GM12864 (cell line): Measurements from ENCODE around the gene CCSER1.

ENCODE experiments used
- DNase-seq: peaks from one replicate; pipeline ENCODE4 v3.0.0-alpha.2; 2011; ENCODE audit warnings: low read depth
- H3K4me3 ChIP-seq: 2 replicates; pipeline ENCODE4 v1.5.1; 2011; ENCODE audit warnings: mild to moderate bottlenecking, low read depth, low read length, control low read depth
- TF ChIP-seq, protein P1 (sequence below): IDR thresholded peaks from 2 replicates; pipeline ENCODE4 v1.5.1; 2011; ENCODE audit warnings: low read depth, mild to moderate bottlenecking, moderate library complexity, low read length, control low read depth, inconsistent platforms; ENCODE audit errors: missing control alignments

CCSER1 gene

GRCh38 chr4:91630764-91631163 is 1503.6 kb downstream of the CCSER1 start:
- no peak overlapping the region for H3K4me3 ChIP-seq
- DNase-seq, result no peak
- TF ChIP-seq, protein P1, sequence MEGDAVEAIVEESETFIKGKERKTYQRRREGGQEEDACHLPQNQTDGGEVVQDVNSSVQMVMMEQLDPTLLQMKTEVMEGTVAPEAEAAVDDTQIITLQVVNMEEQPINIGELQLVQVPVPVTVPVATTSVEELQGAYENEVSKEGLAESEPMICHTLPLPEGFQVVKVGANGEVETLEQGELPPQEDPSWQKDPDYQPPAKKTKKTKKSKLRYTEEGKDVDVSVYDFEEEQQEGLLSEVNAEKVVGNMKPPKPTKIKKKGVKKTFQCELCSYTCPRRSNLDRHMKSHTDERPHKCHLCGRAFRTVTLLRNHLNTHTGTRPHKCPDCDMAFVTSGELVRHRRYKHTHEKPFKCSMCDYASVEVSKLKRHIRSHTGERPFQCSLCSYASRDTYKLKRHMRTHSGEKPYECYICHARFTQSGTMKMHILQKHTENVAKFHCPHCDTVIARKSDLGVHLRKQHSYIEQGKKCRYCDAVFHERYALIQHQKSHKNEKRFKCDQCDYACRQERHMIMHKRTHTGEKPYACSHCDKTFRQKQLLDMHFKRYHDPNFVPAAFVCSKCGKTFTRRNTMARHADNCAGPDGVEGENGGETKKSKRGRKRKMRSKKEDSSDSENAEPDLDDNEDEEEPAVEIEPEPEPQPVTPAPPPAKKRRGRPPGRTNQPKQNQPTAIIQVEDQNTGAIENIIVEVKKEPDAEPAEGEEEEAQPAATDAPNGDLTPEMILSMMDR, result no peak

GRCh38 chr4:91631335-91631734 is 1504.1 kb downstream of the CCSER1 start:
- TF ChIP-seq, protein P1, result no peak
- H3K4me3 ChIP-seq, result no peak overlapping the region
- no peak for DNase-seq

GRCh38 chr4:91636083-91636482 is 1508.9 kb downstream of the CCSER1 start:
- DNase-seq, result no peak
- TF ChIP-seq, protein P1, result no peak
- H3K4me3 ChIP-seq, result no peak overlapping the region
